ENCODE results near the gene RNASEH1.
"Not testable (repeated sequence)": the region's sequence is repeated elsewhere in the genome, so short reads cannot be mapped to it uniquely, and the experiment has no call there.

RNASEH1 gene

GRCh38 chr2:3584076-3584475 lies 25.9 kb upstream of the RNASEH1 start:
- peaks cover 4 to 14% of the 10 kb centered on the region in 2 donors for H3K4me1 Mint-ChIP-seq (ENCODE audit: low read depth in 2 of 2)
- H3K36me3 Mint-ChIP-seq (ENCODE audit: insufficient read depth) = peaks cover 46% of the 10 kb centered on the region
- ATAC-seq (replicated peaks) (no peak), DNase-seq (no peak)
- no peaks in the 10 kb centered on the region for H3K27me3 Mint-ChIP-seq
- no peak overlapping the region for H3K4me3 Mint-ChIP-seq
- H3K9me3 Mint-ChIP-seq = no peaks in the 10 kb centered on the region
- no peak overlapping the region for H3K27ac Mint-ChIP-seq

GRCh38 chr2:3581367-3582262 lies 23.5 kb upstream of the RNASEH1 start:
- H3K4me1 Mint-ChIP-seq (ENCODE audit: low read depth in 2 of 2) = peaks cover 26 to 34% of the 10 kb centered on the region in 2 donors
- no peak for ATAC-seq (replicated peaks)
- H3K4me3 Mint-ChIP-seq = no peak overlapping the region
- H3K27ac Mint-ChIP-seq = no peak overlapping the region
- H3K27me3 Mint-ChIP-seq = no peaks in the 10 kb centered on the region
- DNase-seq = no peak
- no peaks in the 10 kb centered on the region for H3K9me3 Mint-ChIP-seq
- peaks cover 71% of the 10 kb centered on the region for H3K36me3 Mint-ChIP-seq (ENCODE audit: insufficient read depth)

GRCh38 chr2:3580449-3580848 lies 22.3 kb upstream of the RNASEH1 start:
- DNase-seq = no peak
- Mint-ChIP-seq H3K4me1 (ENCODE audit: low read depth in 2 of 2) (peaks cover 35 to 44% of the 10 kb centered on the region in 2 donors), H3K9me3 (no peaks in the 10 kb centered on the region), H3K27ac (peak overlapping the region in 1 of 2 donors; percentile 55), H3K4me3 (no peak overlapping the region), H3K27me3 (no peaks in the 10 kb centered on the region), H3K36me3 (ENCODE audit: insufficient read depth) (peaks cover 82% of the 10 kb centered on the region)
- no peak for ATAC-seq (replicated peaks)

- Mint-ChIP-seq H3K4me1 (ENCODE audit: low read depth in 2 of 2) (peaks cover 37 to 49% of the 10 kb centered on the region in 2 donors), H3K27ac (peak overlapping the region; percentile 98), H3K27me3 (no peaks in the 10 kb centered on the region), H3K4me3 (no peak overlapping the region), H3K36me3 (ENCODE audit: insufficient read depth) (peaks cover 86% of the 10 kb centered on the region), H3K9me3 (no peaks in the 10 kb centered on the region)
- ATAC-seq (replicated peaks) (no peak), DNase-seq (no peak)
Observed at GRCh38 chr2:3578987-3579386, 20.9 kb upstream of the RNASEH1 start.

- Mint-ChIP-seq H3K4me3 (peak overlapping the region; percentile 90 to 95), H3K4me1 (ENCODE audit: low read depth in 2 of 2) (peaks cover 37 to 49% of the 10 kb centered on the region in 2 donors), H3K27ac (peak overlapping the region; percentile 98), H3K36me3 (ENCODE audit: insufficient read depth) (peaks cover 65% of the 10 kb centered on the region)
- not testable (repeated sequence) for H3K9me3 Mint-ChIP-seq; ATAC-seq (replicated peaks); DNase-seq; H3K27me3 Mint-ChIP-seq
Observed at GRCh38 chr2:3576263-3576630, 18.1 kb upstream of the RNASEH1 start.

- Mint-ChIP-seq H3K4me1 (ENCODE audit: low read depth in 2 of 2) (peaks cover 37 to 48% of the 10 kb centered on the region in 2 donors), H3K36me3 (ENCODE audit: insufficient read depth) (peaks cover 59% of the 10 kb centered on the region), H3K4me3 (peak overlapping the region; percentile 90 to 95)
Observed at GRCh38 chr2:3575534-3576262, 17.6 kb upstream of the RNASEH1 start.

GRCh38 chr2:3574155-3574554 lies 16.0 kb upstream of the RNASEH1 start:
- ATAC-seq (replicated peaks) (no peak), DNase-seq (no peak)
- Mint-ChIP-seq H3K4me1 (ENCODE audit: low read depth in 2 of 2) (peaks cover 33 to 37% of the 10 kb centered on the region in 2 donors), H3K4me3 (peak overlapping the region; percentile 90 to 95), H3K9me3 (no peaks in the 10 kb centered on the region), H3K27ac (peak overlapping the region in 1 of 2 donors; percentile 98), H3K27me3 (no peaks in the 10 kb centered on the region), H3K36me3 (ENCODE audit: insufficient read depth) (peaks cover 44% of the 10 kb centered on the region)

More at GRCh38 chr2:3575534-3576262, 17.6 kb upstream of the RNASEH1 start:
- no peaks in the 10 kb centered on the region for H3K9me3 Mint-ChIP-seq
- ATAC-seq (replicated peaks) = peak; percentile 46
- no peaks in the 10 kb centered on the region for H3K27me3 Mint-ChIP-seq
- DNase-seq = peak; percentile 30 to 55 (median 37)
- H3K27ac Mint-ChIP-seq = peak overlapping the region; percentile 98

- no peak for DNase-seq
- Mint-ChIP-seq H3K27ac (no peak overlapping the region), H3K4me3 (no peak overlapping the region), H3K9me3 (no peaks in the 10 kb centered on the region), H3K4me1 (ENCODE audit: low read depth in 2 of 2) (peaks cover 20 to 26% of the 10 kb centered on the region in 2 donors), H3K36me3 (ENCODE audit: insufficient read depth) (peaks cover 29% of the 10 kb centered on the region), H3K27me3 (no peaks in the 10 kb centered on the region)
- ATAC-seq (replicated peaks) = no peak
Observed at GRCh38 chr2:3572620-3573019, 14.5 kb upstream of the RNASEH1 start.

- DNase-seq = no peak
- H3K9me3 Mint-ChIP-seq = no peaks in the 10 kb centered on the region
- no peak overlapping the region for H3K4me3 Mint-ChIP-seq
- no peak for ATAC-seq (replicated peaks)
- H3K4me1 Mint-ChIP-seq (ENCODE audit: low read depth in 2 of 2) = peaks cover 9 to 12% of the 10 kb centered on the region in 2 donors
- H3K27me3 Mint-ChIP-seq = no peaks in the 10 kb centered on the region
- H3K36me3 Mint-ChIP-seq (ENCODE audit: insufficient read depth) = peaks cover 15% of the 10 kb centered on the region
- no peak overlapping the region for H3K27ac Mint-ChIP-seq
Observed at GRCh38 chr2:3571284-3571683, 13.2 kb upstream of the RNASEH1 start.

GRCh38 chr2:3569656-3570055 lies 11.5 kb upstream of the RNASEH1 start:
- H3K36me3 Mint-ChIP-seq (ENCODE audit: insufficient read depth); DNase-seq; H3K9me3 Mint-ChIP-seq; H3K27ac Mint-ChIP-seq; H3K4me3 Mint-ChIP-seq; H3K27me3 Mint-ChIP-seq; ATAC-seq (replicated peaks); H3K4me1 Mint-ChIP-seq (ENCODE audit: low read depth in 2 of 2): not testable (repeated sequence)

- no peak for ATAC-seq (replicated peaks)
- no peaks in the 10 kb centered on the region for H3K27me3 Mint-ChIP-seq
- H3K27ac Mint-ChIP-seq = no peak overlapping the region
- H3K4me3 Mint-ChIP-seq = no peak overlapping the region
- H3K9me3 Mint-ChIP-seq = no peaks in the 10 kb centered on the region
- no peaks in the 10 kb centered on the region for H3K36me3 Mint-ChIP-seq (ENCODE audit: insufficient read depth)
- H3K4me1 Mint-ChIP-seq (ENCODE audit: low read depth in 2 of 2) = no peaks in the 10 kb centered on the region
- no peak for DNase-seq
Observed at GRCh38 chr2:3566806-3567205, 8.7 kb upstream of the RNASEH1 start.

GRCh38 chr2:3565117-3565516 lies 7.0 kb upstream of the RNASEH1 start:
- Mint-ChIP-seq H3K4me3 (no peak overlapping the region), H3K4me1 (ENCODE audit: low read depth in 2 of 2) (no peaks in the 10 kb centered on the region), H3K9me3 (no peaks in the 10 kb centered on the region), H3K27me3 (no peaks in the 10 kb centered on the region), H3K27ac (no peak overlapping the region), H3K36me3 (ENCODE audit: insufficient read depth) (no peaks in the 10 kb centered on the region)
- ATAC-seq (replicated peaks) (no peak), DNase-seq (no peak)

GRCh38 chr2:3563521-3563976 lies 5.4 kb upstream of the RNASEH1 start:
- no peak overlapping the region for H3K4me3 Mint-ChIP-seq
- DNase-seq = no peak
- H3K27me3 Mint-ChIP-seq = no peaks in the 10 kb centered on the region
- peaks cover 0 to 5% of the 10 kb centered on the region in 2 donors for H3K4me1 Mint-ChIP-seq (ENCODE audit: low read depth in 2 of 2)
- H3K27ac Mint-ChIP-seq = no peak overlapping the region
- peaks cover 9% of the 10 kb centered on the region for H3K36me3 Mint-ChIP-seq (ENCODE audit: insufficient read depth)
- no peak for ATAC-seq (replicated peaks)
- H3K9me3 Mint-ChIP-seq = no peaks in the 10 kb centered on the region

All from effector memory CD8-positive, alpha-beta T cell (primary cell).